NB4 (cell line): Measurements from ENCODE around the gene GTF2B.

Source experiments
- CTCF ChIP-seq: IDR thresholded peaks from one replicate; pipeline ENCODE4 v1.5.1; 2012; ENCODE audit warnings: low read depth, low read length
- MAX ChIP-seq: IDR thresholded peaks from 2 replicates; pipeline ENCODE4 v1.6.1; 2011; ENCODE audit warnings: low read depth, low read length
- MYC ChIP-seq: IDR thresholded peaks from 2 replicates; pipeline ENCODE4 v1.6.1; 2011; ENCODE audit warnings: low read depth, low read length
- POLR2A ChIP-seq: IDR thresholded peaks from 2 replicates; pipeline ENCODE4 v1.6.1; 2011; ENCODE audit warnings: mild to moderate bottlenecking; ENCODE audit not compliant: insufficient read length; ENCODE audit errors: extremely low read depth

DNA sequence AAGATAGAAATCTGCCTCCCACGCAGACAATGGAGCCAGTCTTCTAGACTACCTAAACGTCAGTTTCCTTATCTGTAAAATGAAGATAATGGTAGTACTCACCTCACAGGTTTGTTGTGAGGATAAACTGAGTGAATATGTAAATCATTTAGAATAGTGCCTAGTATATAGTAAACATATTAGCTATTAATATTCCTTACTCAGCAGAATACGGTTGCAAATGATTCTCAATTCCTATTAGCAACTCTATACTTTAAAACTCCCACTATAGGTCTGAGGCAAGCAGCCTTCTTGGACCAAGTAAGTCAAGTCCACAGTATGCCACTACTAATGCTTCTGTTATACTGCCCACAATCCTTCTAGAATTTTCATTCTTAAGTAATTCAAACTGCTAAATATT, 5.4 kb downstream of the GTF2B start:
- TF ChIP-seq POLR2A (no peak), CTCF (no peak), MAX (no peak), MYC (no peak)
